Measurements from ENCODE around the gene MORF4L1. TPM values are rescaled to one million over a fixed set of nuclear protein-coding genes. Genes with fewer than 3 reads are reported as not detected.
"Not testable (repeated sequence)": the region's sequence is repeated elsewhere in the genome, so short reads cannot be mapped to it uniquely, and the experiment has no call there.

MORF4L1 gene
- total and polyA plus RNA-seq, 8 donors: 78.8 to 545 (median 267) TPM

DNA sequence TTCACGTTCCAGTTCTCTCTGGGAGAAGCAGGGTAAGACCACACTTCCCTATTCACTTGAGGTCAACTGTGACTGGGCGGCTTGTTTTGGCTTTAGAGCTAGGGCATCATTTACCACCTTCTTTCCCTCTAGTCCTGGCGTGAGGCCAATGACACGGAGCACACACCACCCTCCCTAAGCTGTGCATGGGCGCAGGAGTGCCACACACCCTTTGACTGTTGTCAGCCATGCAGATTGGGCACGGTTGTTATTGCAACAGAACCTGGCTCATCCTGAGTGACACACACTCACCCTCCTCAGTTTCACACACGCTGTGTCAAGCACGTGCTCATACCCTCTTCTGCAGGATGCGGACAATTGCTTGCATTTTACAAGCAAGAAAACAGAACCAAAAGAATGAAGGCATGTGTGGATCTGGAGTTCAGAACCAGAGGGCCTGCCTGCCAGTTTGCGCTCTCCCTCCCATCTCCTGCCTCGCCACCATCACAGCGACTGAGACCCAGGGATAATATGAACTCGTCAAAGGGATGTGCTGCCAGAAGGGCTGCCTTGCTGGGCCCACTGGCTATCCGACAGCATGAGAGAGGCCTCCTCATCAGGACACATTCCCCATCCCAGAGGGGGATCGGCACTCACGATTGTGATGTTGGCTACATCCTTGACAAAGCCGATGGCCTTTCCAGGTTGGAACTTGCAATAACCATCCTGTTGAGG is 54.5 kb downstream of the MORF4L1 start:
- peaks cover 31 to 95% (median 88%) of the 10 kb centered on the region in 4 donors for H3K36me3 ChIP-seq
- no peak for DNase-seq
- 76 to 86% (median 83%) methylated on average over 17 of the region's 17 CpGs for WGBS, 5 donors
- no peaks in the 10 kb centered on the region for H3K27me3 ChIP-seq
- H3K4me3 ChIP-seq: no peak overlapping the region
- H3K9me3 ChIP-seq: no peaks in the 10 kb centered on the region
- no peak overlapping the region for H3K27ac ChIP-seq
- peaks cover 0 to 28% (median 7%) of the 10 kb centered on the region in 4 donors for H3K4me1 ChIP-seq
- intact Hi-C loops (cut with DNase I; ENCODE audit: low total_unique reads): no loop called here
- TF ChIP-seq POLR2A (IDR thresholded peaks at IDR 0.05) (no peak), POLR2AphosphoS5 (IDR thresholded peaks at IDR 0.05) (peak in 1 of 3 donors; percentile 2)

DNA sequence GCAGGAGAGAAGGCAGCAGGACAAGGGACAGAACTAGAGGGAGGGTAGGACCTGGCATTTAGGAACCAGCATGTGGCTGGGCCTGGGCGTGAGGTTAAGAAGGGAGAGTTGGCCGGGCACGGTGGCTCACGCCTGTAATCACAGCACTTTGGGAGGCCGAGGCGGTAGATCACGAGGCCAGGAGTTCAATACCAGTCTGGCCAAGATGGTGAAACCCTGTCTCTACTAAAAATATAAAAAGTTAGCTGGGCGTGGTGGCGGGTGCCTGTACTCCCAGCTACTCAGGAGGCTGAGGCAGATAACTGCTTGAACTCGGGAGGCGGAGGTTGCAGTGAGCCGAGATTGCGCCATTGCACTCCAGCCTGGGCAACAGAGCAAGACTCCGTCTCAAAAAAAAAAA is 55.5 kb downstream of the MORF4L1 start:
- H3K27me3 ChIP-seq; DNase-seq; intact Hi-C loops (cut with DNase I; ENCODE audit: low total_unique reads); H3K4me3 ChIP-seq; H3K27ac ChIP-seq; H3K9me3 ChIP-seq: not testable (repeated sequence)
- Histone ChIP-seq H3K36me3 (peaks cover 21 to 95% (median 88%) of the 10 kb centered on the region in 4 donors), H3K4me1 (peaks cover 0 to 35% (median 7%) of the 10 kb centered on the region in 4 donors)
- WGBS, 5 donors: 84 to 95% (median 92%) methylated on average over 13 to 14 of the region's 14 CpGs

DNA sequence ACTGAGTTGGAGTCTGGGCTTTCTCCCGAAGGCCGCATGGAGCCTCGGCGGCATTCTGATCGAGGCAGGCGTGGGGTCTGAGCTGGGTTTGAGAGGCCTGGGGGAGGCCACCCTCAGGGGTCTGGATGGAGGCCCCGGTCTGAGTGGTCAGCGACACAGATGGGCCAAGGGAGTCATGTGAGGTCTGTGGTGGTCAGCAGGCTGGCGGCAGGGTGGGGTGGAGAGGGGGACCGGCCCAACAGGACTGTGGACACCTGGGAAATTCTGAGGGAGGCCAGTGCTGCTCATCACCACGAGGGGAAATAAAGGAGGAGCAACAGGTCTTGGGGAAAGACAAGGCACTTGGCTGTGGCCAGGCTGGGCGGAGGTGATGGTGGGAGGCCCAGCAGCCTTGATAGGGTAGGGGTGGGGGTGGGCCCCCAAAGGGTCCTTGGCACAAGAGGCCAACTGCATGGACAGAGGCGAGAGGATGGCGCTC is 56.0 kb downstream of the MORF4L1 start:
- Histone ChIP-seq H3K36me3 (peaks cover 19 to 95% (median 88%) of the 10 kb centered on the region in 4 donors), H3K9me3 (no peaks in the 10 kb centered on the region)
- WGBS, 5 donors: 87 to 97% (median 93%) methylated on average over 14 of the region's 14 CpGs

GRCh38 chr15:78929536-78930264 is 57.0 kb downstream of the MORF4L1 start:
- Histone ChIP-seq H3K27me3 (no peaks in the 10 kb centered on the region), H3K9me3 (no peaks in the 10 kb centered on the region), H3K4me3 (no peak overlapping the region), H3K4me1 (peaks cover 10 to 50% (median 21%) of the 10 kb centered on the region in 4 donors), H3K27ac (no peak overlapping the region), H3K36me3 (peaks cover 18 to 95% (median 88%) of the 10 kb centered on the region in 4 donors)
- intact Hi-C loops (cut with DNase I; ENCODE audit: low total_unique reads): no loop called here
- TF ChIP-seq POLR2AphosphoS5 (IDR thresholded peaks at IDR 0.05): no peak
- no peak for TF ChIP-seq EP300 (IDR thresholded peaks at IDR 0.05)
- TF ChIP-seq, protein P1, sequence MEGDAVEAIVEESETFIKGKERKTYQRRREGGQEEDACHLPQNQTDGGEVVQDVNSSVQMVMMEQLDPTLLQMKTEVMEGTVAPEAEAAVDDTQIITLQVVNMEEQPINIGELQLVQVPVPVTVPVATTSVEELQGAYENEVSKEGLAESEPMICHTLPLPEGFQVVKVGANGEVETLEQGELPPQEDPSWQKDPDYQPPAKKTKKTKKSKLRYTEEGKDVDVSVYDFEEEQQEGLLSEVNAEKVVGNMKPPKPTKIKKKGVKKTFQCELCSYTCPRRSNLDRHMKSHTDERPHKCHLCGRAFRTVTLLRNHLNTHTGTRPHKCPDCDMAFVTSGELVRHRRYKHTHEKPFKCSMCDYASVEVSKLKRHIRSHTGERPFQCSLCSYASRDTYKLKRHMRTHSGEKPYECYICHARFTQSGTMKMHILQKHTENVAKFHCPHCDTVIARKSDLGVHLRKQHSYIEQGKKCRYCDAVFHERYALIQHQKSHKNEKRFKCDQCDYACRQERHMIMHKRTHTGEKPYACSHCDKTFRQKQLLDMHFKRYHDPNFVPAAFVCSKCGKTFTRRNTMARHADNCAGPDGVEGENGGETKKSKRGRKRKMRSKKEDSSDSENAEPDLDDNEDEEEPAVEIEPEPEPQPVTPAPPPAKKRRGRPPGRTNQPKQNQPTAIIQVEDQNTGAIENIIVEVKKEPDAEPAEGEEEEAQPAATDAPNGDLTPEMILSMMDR (IDR thresholded peaks at IDR 0.05): no peak
- no peak for TF ChIP-seq POLR2A (IDR thresholded peaks at IDR 0.05)
- no peak for DNase-seq
- 85 to 91% (median 88%) methylated on average over 15 to 16 of the region's 16 CpGs for WGBS, 5 donors

More for the DNA sequence above, 56.0 kb downstream of the MORF4L1 start:
- TF ChIP-seq POLR2AphosphoS5 (IDR thresholded peaks at IDR 0.05): no peak
- no peak for TF ChIP-seq POLR2A (IDR thresholded peaks at IDR 0.05)
- TF ChIP-seq EP300 (IDR thresholded peaks at IDR 0.05): no peak
- TF ChIP-seq, protein P1 (IDR thresholded peaks at IDR 0.05): no peak
- Histone ChIP-seq H3K27me3 (no peaks in the 10 kb centered on the region), H3K27ac (no peak overlapping the region), H3K4me3 (no peak overlapping the region), H3K4me1 (peaks cover 2 to 40% (median 11%) of the 10 kb centered on the region in 4 donors)
- no peak for DNase-seq
- intact Hi-C loops (cut with DNase I; ENCODE audit: low total_unique reads): no loop called here

DNA sequence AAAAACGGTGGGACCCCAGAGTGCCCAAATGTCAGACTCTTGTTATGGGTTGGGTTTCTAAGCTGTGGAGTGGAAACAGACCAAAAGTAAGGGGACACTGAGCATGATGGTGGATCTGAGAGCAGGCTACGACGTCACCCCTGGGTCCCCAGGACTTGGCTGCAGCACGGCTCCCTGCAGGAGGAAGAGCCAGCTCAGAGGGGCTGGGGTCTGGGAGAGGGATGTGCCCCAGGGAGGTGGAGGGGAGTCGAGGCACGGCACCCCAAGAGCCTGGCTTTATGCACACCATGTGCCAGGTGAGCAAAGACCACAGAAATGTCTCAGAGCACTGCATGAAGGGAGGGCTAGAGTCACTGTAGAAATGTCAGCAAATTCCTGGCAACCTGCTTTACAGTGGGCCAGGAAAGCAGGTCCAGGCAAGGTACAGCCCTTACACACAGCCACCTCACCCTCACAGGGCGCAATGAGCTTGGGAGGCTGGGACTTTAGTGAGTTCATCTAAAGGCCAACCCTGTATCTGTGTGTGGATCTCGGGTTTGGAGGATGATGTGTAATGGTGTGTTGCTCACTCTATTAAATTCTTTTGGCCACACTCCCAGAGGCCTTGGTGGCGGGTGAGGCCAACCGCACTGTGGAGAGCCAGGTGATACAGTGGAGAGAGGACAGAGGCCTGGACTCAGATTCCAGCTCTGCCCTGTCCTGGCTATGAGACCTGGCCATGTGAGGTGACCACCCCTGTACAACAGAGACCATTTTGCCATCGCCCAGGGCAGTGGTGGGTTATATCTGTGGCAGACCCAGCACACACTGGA is 58.1 kb downstream of the MORF4L1 start:
- Histone ChIP-seq H3K36me3 (peaks cover 9 to 95% (median 88%) of the 10 kb centered on the region in 4 donors), H3K27me3 (no peaks in the 10 kb centered on the region), H3K4me3 (no peak overlapping the region), H3K27ac (peak overlapping the region in 1 of 5 donors; percentile 14), H3K4me1 (peaks cover 10 to 55% (median 20%) of the 10 kb centered on the region in 4 donors), H3K9me3 (no peaks in the 10 kb centered on the region)
- intact Hi-C loops (cut with DNase I; ENCODE audit: low total_unique reads): no loop called here
- DNase-seq: no peak
- WGBS, 5 donors: 62 to 72% (median 69%) methylated on average over 11 of the region's 11 CpGs
- no peak for TF ChIP-seq POLR2A (IDR thresholded peaks at IDR 0.05)
- no peak for TF ChIP-seq EP300 (IDR thresholded peaks at IDR 0.05)
- no peak for TF ChIP-seq POLR2AphosphoS5 (IDR thresholded peaks at IDR 0.05)
- TF ChIP-seq, protein P1 (IDR thresholded peaks at IDR 0.05): no peak

All from stomach (tissue), 9 donors.